GM12878 (cell line): ENCODE measurements around the gene ZNF532. TPM values are rescaled to one million over a fixed set of nuclear protein-coding genes. Genes with fewer than 3 reads are reported as not detected.

Source experiments
- ATAC-seq: fragments of 200-7000 bp; cut with Tn5 transposase; 3 replicates; pipeline ENCODE4 v1.9.1; 2020; ENCODE audit warnings: mild to moderate bottlenecking, moderate library complexity
- BruUV-seq: library from RNA; stranded (reverse); fragments of 400-500 nt; replicated peaks from 2 replicates; lab custom pipeline; 2021; lab: Mats Ljungman, UMichigan
- CTCF ChIA-PET: fragments of 300-600 bp; sonication (Branson Sonifier 250); formaldehyde crosslinking; extraction: SDS; loops from one replicate; lab custom pipeline; 2021; ENCODE audit warnings: inconsistent platforms; lab: Yijun Ruan, JAX
- POLR2A ChIA-PET: fragments of 350-600 bp; formaldehyde crosslinking; extraction: SDS; loops from one replicate; lab custom pipeline; 2021; ENCODE audit warnings: inconsistent platforms; lab: Charles Lee
- RAD21 ChIA-PET: fragments of 300-600 bp; sonication (Branson Sonifier 250); formaldehyde crosslinking; loops from one replicate; lab custom pipeline; 2023; ENCODE audit warnings: antibody characterized with exemption; ENCODE audit not compliant: unreplicated experiment; lab: Charles Lee
- SMC1A ChIA-PET: fragments of 300-600 bp; sonication (Branson Sonifier 250); formaldehyde crosslinking; loops from one replicate; lab custom pipeline; 2023; ENCODE audit not compliant: unreplicated experiment, uncharacterized antibody; lab: Charles Lee
- DNase-seq: peaks from one replicate; pipeline ENCODE4 v3.0.0-alpha.2; 2011; ENCODE audit warnings: low read depth, low spot score
- FAIRE-seq: peaks from 3 replicates; lab custom pipeline; 2011; peaks lifted over from hg19 to GRCh38; lab: Jason Lieb, UNC
- H2AFZ ChIP-seq: 2 replicates; pipeline ENCODE4 v1.6.0; 2011; ENCODE audit warnings: low read depth, low read length, control low read depth; ENCODE audit not compliant: control insufficient read depth
- H3K27ac ChIP-seq: 2 replicates; pipeline ENCODE4 v1.5.1; 2011; ENCODE audit warnings: control low read depth; ENCODE audit not compliant: control insufficient read depth, insufficient read depth
- H3K27me3 ChIP-seq, 2 experiments: replicated peaks in 1 of 2; 2 replicates each; pipeline versions ENCODE4 v1.6.0 to v1.6.1; 2011; ENCODE audit warnings: low read length in 1 of 2; ENCODE audit not compliant: control insufficient read depth in 2 of 2, insufficient read depth in 2 of 2
- H3K36me3 ChIP-seq, 2 experiments: 2 replicates each; pipeline ENCODE4 v1.5.1; 2011; ENCODE audit warnings: low read length in 1 of 2; ENCODE audit not compliant: control insufficient read depth in 2 of 2, insufficient read depth in 2 of 2
- H3K4me1 ChIP-seq: 2 replicates; pipeline ENCODE4 v1.6.1; 2011; ENCODE audit warnings: mild to moderate bottlenecking, low read length, moderate library complexity, mixed read lengths; ENCODE audit not compliant: control insufficient read depth, insufficient read depth
- H3K4me2 ChIP-seq: 2 replicates; pipeline ENCODE4 v1.6.0; 2011; ENCODE audit warnings: control low read depth; ENCODE audit not compliant: control insufficient read depth, insufficient read depth
- H3K4me3 ChIP-seq: fragments of 200-600 bp; sonication (generic); 2 replicates; pipeline ENCODE4 v1.5.1; 2016
- H3K79me2 ChIP-seq: 2 replicates; pipeline ENCODE4 v1.6.0; 2011; ENCODE audit warnings: low read length; ENCODE audit not compliant: control insufficient read depth, insufficient read depth
- H3K9ac ChIP-seq: 2 replicates; pipeline ENCODE4 v1.8.0; 2011; ENCODE audit warnings: low read length, control low read depth, mixed read lengths; ENCODE audit not compliant: control insufficient read depth, insufficient read depth
- H3K9me3 ChIP-seq: replicated peaks from 3 replicates; pipeline ENCODE4 v1.5.1; 2011; ENCODE audit warnings: mild to moderate bottlenecking, low read length; ENCODE audit not compliant: control insufficient read depth, insufficient read depth
- H4K20me1 ChIP-seq: 2 replicates; pipeline ENCODE4 v1.6.0; 2011; ENCODE audit not compliant: control insufficient read depth, insufficient read depth
- ASH2L ChIP-seq: fragments of 300-600, 200-600 bp; sonication (generic); IDR thresholded peaks from 2 replicates; pipeline ENCODE4 v1.6.1; 2017; ENCODE audit warnings: low read depth, mild to moderate bottlenecking, borderline replicate concordance
- CBFB ChIP-seq: IDR thresholded peaks from 2 replicates; pipeline ENCODE4 v1.6.1; 2016; ENCODE audit warnings: antibody characterized with exemption, low read depth
- EP300 ChIP-seq, 2 experiments: fragments of 150-350 bp in 1 of 2; IDR thresholded peaks; 2 replicates each; pipeline ENCODE4 v1.6.1; 2011 to 2012; ENCODE audit warnings: low read depth in 2 of 2, low read length in 2 of 2, borderline replicate concordance in 1 of 2, improper control_type of control experiment in 1 of 2, inconsistent platforms in 1 of 2; ENCODE audit not compliant: control insufficient read depth in 1 of 2
- ESRRA ChIP-seq: IDR thresholded peaks from 2 replicates; pipeline ENCODE4 v1.6.1; 2012; ENCODE audit warnings: mild to moderate bottlenecking, low read length, improper control_type of control experiment
- EZH2 ChIP-seq: IDR thresholded peaks from 2 replicates; pipeline ENCODE4 v1.6.1; 2012; ENCODE audit warnings: low read depth, mild to moderate bottlenecking, control low read depth, inconsistent platforms, low read length, borderline replicate concordance; ENCODE audit not compliant: control insufficient read depth
- IKZF2 ChIP-seq, 2 experiments: fragments of 450-650 bp; IDR thresholded peaks; 2 replicates each; pipeline ENCODE4 v1.6.1; 2017; ENCODE audit warnings: mild to moderate bottlenecking in 2 of 2, moderate library complexity in 2 of 2
- JUND ChIP-seq: IDR thresholded peaks from 2 replicates; pipeline ENCODE4 v1.6.1; 2012; ENCODE audit warnings: low read depth, mild to moderate bottlenecking, low read length, improper control_type of control experiment, moderate library complexity
- MLLT1 ChIP-seq: fragments of 450-650 bp; IDR thresholded peaks from 2 replicates; pipeline ENCODE4 v1.6.1; 2016; ENCODE audit warnings: mild to moderate bottlenecking
- NR2C1 ChIP-seq: fragments of 450-650 bp; IDR thresholded peaks from 2 replicates; pipeline ENCODE4 v1.6.1; 2017; ENCODE audit warnings: antibody characterized with exemption, mild to moderate bottlenecking, moderate library complexity
- PAX8 ChIP-seq: fragments of 450-650 bp; IDR thresholded peaks from 2 replicates; pipeline ENCODE4 v1.6.1; 2017; ENCODE audit warnings: mild to moderate bottlenecking, moderate library complexity
- PML ChIP-seq: IDR thresholded peaks from 2 replicates; pipeline ENCODE4 v1.6.1; 2012; ENCODE audit warnings: low read length, inconsistent platforms
- ZNF24 ChIP-seq: fragments of 450-650 bp; IDR thresholded peaks from 2 replicates; pipeline ENCODE4 v1.6.1; 2017; ENCODE audit warnings: antibody characterized with exemption, mild to moderate bottlenecking
- ZNF274 ChIP-seq: IDR thresholded peaks from one replicate; pipeline ENCODE4 v1.8.0; 2011; ENCODE audit not compliant: insufficient read length, insufficient read depth
- WGBS: methylation state at CpG from one replicate; pipeline ENCODE4 v1.1.6; 2016; ENCODE audit warnings: low lambda C conversion rate; ENCODE audit not compliant: insufficient replicate concordance, insufficient coverage; ENCODE audit errors: missing lambda C conversion rate; 5-methylcytosine and 5-hydroxymethylcytosine counted together
- in situ Hi-C: fragments of 300-500 bp; cut with MboI; formaldehyde crosslinking; loops from 9 replicates; pipeline ENCODE4 v1.14.3; 2018; ENCODE audit warnings: mixed read lengths
- intact Hi-C: fragments of 100-400 bp; cut with micrococcal nuclease; formaldehyde crosslinking; loops from one replicate; pipeline ENCODE4 v1.14.2; 2022; ENCODE audit not compliant: unreplicated experiment
- polyA plus RNA-seq, 11 experiments: library from polyadenylated mRNA; depleted of rRNA in 4 of 11; unstranded in 6 of 11; stranded (reverse) in 5 of 11; fragments of >200 nt; fragmentation: Nextera tagmentation in 4 of 11; fragmentation: Illumina TruSeq in 1 of 11; extraction: Ambion mirVana in 4 of 11; extraction: Trizol in 1 of 11; gene quantifications; 1 replicate in 1 of 11; 2 replicates in 10 of 11; pipeline versions ENCODE4 v1.2.1 to v1.2.3, GENCODE V29; 2011 to 2016; ENCODE audit warnings: inconsistent platforms in 2 of 11, missing spikeins in 2 of 11, low read depth in 1 of 11
- total RNA-seq, 4 experiments: library from RNA; depleted of rRNA in 3 of 4; stranded (reverse); fragments of >200 nt in 3 of 4; fragmentation: Illumina TruSeq in 1 of 4; extraction: Trizol in 1 of 4; gene quantifications; 2 replicates each; pipeline versions ENCODE4 v1.2.1 to v1.2.3, GENCODE V29; 2013 to 2021
- TF ChIP-seq, protein P1 (sequence below): fragments of 450-650 bp; formaldehyde crosslinking; IDR thresholded peaks from 2 replicates; pipeline ENCODE4 v1.4.0; 2022; ENCODE audit warnings: mild to moderate bottlenecking, moderate library complexity

The ZNF532 gene
- total and polyA plus RNA-seq, 10 of the 15 experiments (the other 5 are each of a cell fraction or from before 2014, with no cell fraction given), result 0.44 to 3.4 (median 1.4) TPM

- DNase-seq, result no peak
- Histone ChIP-seq H3K9me3 (no peaks in the 10 kb centered on the region; the same call in 2 of the 3 replicates), H3K4me2 (no peak overlapping the region), H3K36me3 (no peaks in the 10 kb centered on the region), H4K20me1 (no peaks in the 10 kb centered on the region)
- in situ Hi-C loops, result no loop called here
- TF ChIP-seq, protein P1, sequence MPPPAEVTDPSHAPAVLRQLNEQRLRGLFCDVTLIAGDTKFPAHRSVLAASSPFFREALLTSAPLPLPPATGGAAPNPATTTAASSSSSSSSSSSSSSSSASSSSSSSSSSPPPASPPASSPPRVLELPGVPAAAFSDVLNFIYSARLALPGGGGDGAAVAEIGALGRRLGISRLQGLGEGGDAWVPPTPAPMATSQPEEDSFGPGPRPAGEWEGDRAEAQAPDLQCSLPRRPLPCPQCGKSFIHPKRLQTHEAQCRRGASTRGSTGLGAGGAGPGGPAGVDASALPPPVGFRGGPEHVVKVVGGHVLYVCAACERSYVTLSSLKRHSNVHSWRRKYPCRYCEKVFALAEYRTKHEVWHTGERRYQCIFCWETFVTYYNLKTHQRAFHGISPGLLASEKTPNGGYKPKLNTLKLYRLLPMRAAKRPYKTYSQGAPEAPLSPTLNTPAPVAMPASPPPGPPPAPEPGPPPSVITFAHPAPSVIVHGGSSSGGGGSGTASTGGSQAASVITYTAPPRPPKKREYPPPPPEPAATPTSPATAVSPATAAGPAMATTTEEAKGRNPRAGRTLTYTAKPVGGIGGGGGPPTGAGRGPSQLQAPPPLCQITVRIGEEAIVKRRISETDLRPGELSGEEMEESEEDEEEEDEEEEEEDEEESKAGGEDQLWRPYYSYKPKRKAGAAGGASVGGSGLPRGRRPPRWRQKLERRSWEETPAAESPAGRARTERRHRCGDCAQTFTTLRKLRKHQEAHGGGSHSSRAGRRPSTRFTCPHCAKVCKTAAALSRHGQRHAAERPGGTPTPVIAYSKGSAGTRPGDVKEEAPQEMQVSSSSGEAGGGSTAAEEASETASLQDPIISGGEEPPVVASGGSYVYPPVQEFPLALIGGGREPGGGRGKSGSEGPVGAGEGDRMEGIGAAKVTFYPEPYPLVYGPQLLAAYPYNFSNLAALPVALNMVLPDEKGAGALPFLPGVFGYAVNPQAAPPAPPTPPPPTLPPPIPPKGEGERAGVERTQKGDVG (CRISPR knock-in tag), result no peak
- TF ChIP-seq ESRRA, result no peak
- no peak for TF ChIP-seq EP300 (IDR thresholded peaks at IDR 0.05; ENCODE audit: borderline replicate concordance in 1 of 2, control insufficient read depth in 1 of 2, low read depth in 2 of 2, low read length in 2 of 2)
- TF ChIP-seq MLLT1, result no peak
- TF ChIP-seq ZNF24, result no peak
- no peak for TF ChIP-seq ASH2L
- TF ChIP-seq PML, result no peak
- no peak for TF ChIP-seq IKZF2 (IDR thresholded peaks at IDR 0.05)
- no peak for TF ChIP-seq EZH2
- no peak for TF ChIP-seq CBFB
- no peak for TF ChIP-seq NR2C1
- TF ChIP-seq PAX8, result no peak
- no peak for TF ChIP-seq JUND
- TF ChIP-seq ZNF274, result no peak
- TF ChIP-seq, all 136 proteins: peak for 0
- ChIA-PET CTCF (no interaction called here), POLR2A (no interaction called here), SMC1A (no interaction called here), RAD21 (no interaction called here)
- Histone ChIP-seq H3K27me3 (no peaks in the 10 kb centered on the region), H3K4me1 (peaks cover 15% of the 10 kb centered on the region), H3K9ac (no peak overlapping the region), H3K79me2 (no peaks in the 10 kb centered on the region), H2AFZ (no peak overlapping the region), H3K4me3 (no peak overlapping the region), H3K27ac (no peak overlapping the region)
- 63% methylated on average over 6 of the region's 6 CpGs for WGBS
- no peak for ATAC-seq
- intact Hi-C loops, result no loop called here
- BruUV-seq, result no TSS peak
- FAIRE-seq, result no peak
Observed at GRCh38 chr18:58892488-58892887, 27.8 kb downstream of the ZNF532 start.
